GM19023 (cell line): ENCODE measurements around the gene ATP1B2.
"Not testable (repeated sequence)": the region's sequence is repeated elsewhere in the genome, so short reads cannot be mapped to it uniquely, and the experiment has no call there.

Source experiments
- ATAC-seq: cut with Tn5 transposase; IDR thresholded peaks from one replicate; pipeline ENCODE4 v1.9.1; 2021; ENCODE audit warnings: mild to moderate bottlenecking, moderate library complexity; ENCODE audit not compliant: unreplicated experiment

The ATP1B2 gene, protein sequence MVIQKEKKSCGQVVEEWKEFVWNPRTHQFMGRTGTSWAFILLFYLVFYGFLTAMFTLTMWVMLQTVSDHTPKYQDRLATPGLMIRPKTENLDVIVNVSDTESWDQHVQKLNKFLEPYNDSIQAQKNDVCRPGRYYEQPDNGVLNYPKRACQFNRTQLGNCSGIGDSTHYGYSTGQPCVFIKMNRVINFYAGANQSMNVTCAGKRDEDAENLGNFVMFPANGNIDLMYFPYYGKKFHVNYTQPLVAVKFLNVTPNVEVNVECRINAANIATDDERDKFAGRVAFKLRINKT

DNA sequence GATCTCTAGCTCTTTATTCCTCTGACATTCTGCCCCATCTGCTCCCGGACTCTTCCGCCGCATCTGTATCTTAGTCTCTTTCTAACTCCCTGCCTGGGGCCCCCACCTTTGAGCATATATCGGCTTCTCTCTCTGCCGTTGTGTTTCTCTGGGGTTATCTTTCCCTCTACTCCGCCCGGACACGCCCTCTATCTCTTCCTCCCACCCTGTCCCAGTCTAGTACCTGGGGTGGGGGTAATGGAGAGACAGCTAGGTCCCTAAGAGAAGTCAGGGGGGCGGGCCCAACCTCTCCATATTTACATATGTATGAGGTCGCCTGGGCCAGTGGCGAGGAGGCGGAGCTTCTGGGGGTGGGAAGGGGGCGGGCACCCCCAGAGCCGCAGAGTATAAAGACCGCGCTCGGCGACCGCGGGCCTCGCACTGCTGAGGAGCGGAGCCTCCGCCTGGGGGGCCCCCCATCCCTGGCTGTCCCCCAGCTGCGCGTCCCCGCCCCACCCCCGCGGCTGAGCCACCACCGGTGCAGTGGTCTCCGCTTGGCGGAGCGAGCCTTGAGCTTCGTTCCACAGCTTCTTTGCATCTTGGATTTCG lies at the start of gene ATP1B2:
Gene ATP1B2, plus strand, starts transcription at position 418 of the 588 bp plus-strand sequence. CDS start 593 bp downstream, outside the sequence.
- no peak for ATAC-seq

DNA sequence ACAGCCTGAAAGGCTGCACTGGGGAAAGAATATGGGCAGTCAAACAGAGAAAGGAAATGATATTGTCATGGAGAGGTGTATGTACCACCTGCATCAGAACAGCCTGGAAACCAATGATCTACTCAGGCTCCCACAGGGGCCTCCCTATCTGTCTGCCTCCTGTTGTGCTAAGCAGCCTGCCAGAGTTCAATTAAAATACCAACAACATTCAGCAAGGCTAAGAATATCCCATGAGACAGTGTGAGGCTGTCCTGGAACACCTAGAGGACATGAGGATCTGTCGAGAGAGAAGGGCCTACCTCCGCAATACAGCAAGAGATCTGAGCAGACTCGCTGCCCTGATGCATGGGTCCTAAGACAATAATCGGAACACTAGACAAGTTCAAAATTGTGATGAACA lies 44.4 kb upstream of the ATP1B2 start:
- no peak for ATAC-seq

DNA sequence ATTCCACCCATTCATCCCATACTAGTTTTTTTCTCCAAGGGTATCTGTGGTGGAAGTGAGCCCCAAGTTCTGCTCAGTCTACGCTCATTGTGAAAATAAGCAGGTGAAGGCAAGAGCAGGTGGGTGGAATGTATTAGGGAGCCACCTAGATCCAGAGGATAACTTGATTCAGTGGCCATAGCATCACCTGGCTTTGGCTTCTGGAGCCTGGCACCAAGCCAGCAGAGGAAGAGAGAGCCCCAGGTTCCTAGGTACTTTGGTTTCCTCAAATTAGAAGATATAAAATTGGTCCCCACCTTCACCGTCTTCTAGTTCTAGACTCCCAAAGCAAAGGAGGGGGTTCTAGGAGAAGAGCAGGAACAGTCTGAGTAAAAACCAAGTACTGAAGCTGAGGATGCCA lies 40.1 kb upstream of the ATP1B2 start:
- no peak for ATAC-seq

DNA sequence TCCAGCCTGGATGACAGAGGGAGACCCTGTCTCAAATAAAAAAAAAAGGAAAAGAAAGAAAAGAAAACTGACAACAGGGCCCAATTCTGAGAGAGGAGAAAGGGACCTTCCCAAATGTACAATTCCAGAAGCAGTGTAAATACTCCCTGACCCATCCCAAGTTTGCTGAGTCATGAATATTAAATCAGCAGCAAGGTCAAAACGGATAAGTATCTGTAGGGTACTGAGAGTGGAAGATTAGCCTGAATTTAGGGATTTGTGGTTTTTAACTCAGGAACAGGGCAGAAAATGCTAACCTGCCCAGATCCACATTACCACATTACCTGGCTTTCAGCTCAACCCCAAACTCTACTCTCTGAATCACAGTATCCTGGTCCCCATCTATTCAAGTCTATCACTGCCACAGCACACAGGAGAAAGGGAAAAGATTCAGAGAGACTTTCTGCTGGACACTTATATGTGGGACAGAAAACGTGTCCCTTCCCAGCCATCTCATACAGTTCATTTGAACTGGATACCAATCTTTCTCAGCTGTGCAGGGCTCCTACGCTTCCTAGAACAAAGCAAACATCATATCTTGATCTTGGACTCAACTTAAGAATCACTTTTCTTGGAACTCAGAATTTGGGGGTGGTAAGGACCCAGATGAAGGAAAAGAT lies 39.0 kb upstream of the ATP1B2 start:
- ATAC-seq: no peak

DNA sequence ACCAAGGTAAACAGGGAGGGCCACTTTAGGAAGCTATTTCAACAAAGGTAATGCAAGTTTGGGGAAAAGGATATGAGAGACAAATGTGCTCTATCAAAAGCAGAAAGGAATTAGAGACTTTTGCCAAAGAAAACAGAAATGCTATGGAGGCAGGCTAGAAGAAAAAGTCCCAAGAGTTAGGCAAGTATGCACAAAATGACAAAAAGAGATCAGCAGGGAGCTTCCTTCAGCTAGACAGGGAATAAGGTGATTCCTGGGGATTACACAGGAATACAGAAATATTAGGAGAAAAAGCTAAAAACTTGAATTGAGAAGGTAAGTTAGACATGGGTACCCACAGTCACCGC lies 38.5 kb upstream of the ATP1B2 start:
- no peak for ATAC-seq

DNA sequence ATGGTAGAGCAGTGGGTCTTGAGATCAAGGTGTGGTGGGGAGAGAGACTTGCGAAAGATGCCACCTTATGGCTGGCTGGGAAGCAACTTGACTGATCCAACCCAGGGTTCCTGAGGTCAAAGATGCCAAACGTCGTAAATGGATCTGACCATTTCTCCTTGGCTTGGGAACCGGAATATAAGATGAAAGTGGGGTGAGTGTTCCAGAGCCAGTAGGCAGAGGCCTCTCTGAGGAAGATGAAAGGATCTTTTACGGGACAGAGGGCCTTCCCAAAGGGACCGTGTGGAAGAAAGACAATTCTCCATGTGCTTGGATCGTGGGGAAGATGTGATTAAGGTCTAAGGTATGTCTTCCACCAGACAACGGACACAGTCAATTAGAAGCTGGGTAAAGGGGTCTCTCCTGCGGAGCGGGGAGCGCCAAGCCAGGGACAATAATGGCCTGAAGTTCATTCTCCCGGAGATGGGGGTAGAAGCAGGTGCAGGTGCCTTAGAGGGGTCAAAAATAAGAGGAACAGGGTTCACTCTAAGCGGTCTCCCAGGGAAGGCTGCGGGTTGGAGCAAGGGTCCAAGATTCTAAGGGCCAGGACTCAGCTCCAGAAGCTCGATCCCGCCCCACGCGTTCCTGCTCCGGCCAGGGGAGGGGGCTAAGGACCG lies 36.8 kb upstream of the ATP1B2 start:
- peak; percentile 3 for ATAC-seq

DNA sequence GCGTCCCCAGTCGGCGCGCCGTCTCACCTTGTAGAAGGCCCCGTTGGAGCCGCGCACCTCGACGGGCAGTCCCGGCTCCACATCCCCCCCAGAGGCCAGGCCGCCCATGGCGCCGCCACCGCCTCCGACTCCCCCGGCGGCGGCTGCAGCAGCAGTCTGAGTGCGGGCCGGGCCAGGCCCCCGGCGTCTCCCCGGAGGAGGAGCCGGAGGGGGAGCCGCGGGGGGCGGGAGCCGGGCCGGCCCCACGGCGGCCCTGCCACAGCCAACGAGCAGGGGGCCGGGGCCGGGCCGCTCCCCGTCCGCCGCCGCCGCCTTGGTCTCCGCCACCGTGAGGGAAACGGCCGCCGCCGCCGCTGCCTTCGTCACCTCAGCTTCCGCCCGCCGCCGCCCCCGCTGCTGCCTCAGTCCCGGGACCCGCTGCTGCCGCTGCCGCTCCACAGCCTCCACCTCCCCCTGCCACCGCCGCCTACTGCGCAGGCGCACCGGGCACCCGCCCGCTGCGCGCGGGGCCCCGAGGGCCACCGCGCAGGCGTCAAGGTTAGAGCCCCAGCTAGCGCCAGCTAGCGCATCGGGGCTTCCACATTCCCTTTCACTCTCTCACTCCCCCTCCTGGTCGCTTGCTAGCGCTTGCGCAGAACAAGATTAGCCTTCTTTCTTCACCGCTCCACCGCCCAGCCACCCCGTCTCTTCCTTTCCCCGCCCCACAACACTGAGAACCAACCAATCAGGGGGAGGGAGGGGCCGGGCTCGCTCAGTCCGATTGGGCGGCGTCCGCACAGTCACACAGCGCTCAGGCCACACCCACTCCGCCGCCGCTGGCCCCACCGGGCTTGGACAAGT lies 36.1 kb upstream of the ATP1B2 start, which contains the start of gene FXR2:
Gene FXR2, minus strand, starts transcription at position 473 of the 840 bp plus-strand sequence. Its CDS starts 365 bp downstream, at position 108.
- ATAC-seq: peak; percentile 87

DNA sequence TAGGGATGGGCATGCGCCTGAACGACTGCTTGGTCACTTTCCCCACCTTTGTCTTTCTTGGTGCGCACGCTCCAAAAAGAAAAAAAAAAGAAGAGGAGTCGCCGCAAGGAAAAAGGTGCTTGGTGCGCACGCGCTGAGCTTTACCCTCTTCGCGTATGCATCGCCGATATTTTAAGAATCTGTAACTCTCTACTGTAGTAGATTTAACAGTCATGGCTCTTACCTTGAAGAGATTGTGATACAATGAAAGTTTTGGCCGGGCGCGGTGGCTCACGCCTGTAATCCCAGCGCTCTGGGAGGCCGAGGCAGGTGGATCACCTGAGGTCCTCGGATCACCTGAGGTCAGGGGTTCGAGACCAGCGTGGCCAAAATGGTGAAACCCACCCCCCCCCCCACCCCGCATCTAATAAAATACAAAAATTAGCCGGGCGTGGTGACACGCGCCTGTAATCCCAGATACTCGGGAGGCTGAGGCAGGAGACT lies 35.4 kb upstream of the ATP1B2 start:
- no peak for ATAC-seq

DNA sequence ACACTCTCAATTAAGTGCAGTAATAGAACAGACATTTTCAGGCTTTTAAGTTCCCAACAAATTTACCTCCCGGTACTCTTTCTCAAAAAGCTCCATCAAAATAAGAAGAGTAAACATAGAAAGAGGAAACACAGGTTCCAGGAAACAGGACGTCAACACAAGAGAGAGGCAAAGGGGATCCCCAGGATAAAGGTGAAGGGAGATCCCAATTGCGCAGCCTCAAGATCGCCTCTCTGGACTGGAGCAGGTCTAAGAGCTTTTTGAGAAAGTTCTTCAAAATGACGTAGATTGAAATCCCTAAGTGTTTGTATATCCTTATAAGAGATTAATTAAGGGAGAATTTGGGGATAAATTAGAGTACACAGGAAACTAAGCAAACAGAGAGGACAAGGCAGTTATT lies 32.1 kb upstream of the ATP1B2 start:
- ATAC-seq: no peak

DNA sequence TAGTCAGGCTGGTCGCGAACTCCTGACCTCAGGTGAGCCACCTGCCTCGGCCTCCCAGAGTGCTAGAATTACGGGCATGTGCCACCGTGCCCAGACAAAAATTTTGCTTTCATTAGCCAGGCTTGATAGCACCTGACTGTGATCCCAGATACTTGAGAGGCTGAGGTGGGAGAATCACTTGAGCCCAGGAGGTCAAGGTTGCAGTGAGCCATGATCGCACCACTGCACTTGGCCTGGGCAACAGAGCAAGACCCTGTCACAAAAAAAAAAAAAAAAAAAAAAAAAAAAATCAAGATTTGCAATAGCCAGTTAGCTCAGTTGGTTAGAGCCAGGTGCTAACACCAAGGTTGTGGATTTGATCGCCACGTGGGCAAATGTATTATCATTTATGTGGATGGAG lies 29.9 kb upstream of the ATP1B2 start:
- no peak for ATAC-seq

DNA sequence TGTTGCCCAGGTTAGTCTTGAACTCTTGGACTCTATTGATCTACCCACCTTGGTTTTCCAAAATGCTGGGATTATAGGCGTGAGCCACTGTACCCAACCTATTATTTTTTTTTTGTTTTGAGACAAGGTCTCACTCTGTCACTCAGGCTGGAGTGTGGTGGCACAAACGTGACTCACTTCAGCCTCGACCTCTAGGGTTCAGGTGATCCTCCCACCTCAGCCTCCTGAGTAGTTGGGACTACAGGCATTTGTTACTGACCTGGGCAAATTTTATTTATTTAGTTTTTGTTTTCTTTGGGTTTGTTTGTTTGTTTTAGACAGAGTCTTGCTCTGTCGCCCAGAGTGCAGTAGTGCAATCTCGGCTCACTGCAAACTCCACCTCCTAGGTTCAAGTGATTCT lies 27.1 kb upstream of the ATP1B2 start:
- ATAC-seq: no peak

DNA sequence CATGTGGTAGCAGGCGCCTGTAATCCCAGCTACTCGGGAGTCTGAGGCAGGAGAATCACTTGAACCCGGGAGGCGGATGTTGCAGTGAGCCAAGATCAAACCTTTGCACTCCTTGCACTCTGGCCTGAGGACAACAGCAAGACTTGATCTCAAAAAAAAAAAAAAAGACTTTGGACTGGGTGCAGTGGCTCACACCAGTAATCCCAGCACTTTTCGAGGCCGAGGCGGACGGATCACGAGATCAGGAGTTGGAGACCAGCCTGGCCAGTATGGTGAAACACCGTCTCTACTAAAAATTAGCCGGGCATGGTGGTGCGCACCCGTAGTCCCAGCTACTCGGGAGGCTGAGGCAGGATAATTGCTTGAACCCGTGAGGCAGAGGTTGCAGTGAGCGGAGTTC lies 25.0 kb upstream of the ATP1B2 start:
- ATAC-seq: not testable (repeated sequence)

DNA sequence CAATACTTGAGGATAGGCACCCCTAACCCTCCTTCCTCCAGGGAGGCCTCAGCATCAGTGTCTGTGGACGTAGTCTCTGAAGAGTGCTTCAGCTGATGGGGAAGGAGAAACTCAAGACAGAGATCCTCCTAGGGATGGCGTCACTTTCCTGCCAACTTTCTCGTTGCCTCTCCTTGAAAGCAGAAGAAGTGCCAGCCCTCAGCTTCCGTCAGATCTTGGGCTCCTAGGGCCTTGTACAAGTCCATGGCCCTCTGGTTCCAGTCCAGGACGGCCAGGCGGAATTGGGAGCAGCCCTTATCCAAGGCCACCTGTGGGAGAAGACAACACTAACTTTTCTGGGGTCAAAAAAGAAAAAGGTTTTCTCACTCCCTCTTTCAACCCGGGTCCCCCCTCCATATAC lies 24.4 kb upstream of the ATP1B2 start:
- ATAC-seq: no peak

DNA sequence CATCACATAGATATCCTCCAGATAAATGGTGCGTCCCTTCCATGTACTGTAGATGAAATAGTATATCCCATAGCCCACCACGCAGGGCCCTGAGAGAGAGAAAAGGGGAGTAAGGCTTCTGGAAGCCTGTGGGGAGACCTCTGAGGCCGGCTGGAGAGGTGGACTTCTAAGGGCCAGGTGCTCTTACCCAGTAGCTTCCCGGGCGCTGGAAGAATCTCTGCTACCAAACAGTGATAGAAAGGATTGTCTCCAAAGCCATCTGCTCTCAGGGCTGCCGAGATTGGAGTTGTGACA lies 23.8 kb upstream of the ATP1B2 start:
- ATAC-seq: no peak

DNA sequence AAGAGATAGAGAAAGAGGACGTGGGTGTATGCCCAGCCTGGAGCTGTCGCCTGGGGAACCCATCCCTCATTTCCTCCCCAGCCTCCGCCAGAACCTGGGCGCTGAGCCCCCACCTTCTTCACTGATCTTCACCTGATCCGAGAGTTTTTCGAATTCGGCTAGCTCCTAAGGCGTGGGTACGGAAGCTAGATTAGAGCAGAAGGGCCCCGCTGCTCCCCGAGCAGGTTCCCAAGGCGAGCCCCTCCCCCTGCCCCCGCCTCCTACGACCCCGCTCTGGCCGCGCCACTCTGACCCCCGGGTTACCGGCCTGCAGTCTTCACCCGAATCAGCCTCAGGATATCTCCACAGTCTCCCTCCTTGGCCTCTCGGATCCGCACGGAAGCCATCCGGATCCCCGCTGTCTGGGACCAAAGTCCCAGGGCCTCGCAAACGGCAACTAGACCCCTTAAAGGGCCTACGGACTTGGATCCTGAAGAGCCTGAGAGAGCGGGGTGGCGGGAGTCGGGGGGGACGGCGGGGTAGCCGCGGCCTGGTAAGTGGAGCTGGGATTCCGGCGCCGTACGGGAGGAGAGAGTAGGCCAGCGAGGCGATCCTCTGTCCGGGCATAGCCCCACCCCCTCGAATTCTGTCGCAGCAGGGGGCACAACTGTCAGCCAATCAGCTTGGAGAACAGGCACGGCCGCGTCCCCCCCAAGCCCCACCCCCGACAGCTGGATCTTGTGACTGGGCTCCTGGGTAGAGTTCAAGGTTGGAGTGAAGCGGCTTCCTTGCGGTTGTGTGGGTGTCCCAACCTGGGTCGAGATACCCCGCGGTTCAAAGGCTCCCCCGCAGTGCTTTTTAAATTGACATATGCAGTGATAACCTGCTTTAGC lies 23.2 kb upstream of the ATP1B2 start, which contains the start of gene SAT2:
Gene SAT2, minus strand, starts transcription at position 572 of the 872 bp plus-strand sequence. Its CDS starts 186 bp downstream, at position 386.
- ATAC-seq: peak; percentile 88

DNA sequence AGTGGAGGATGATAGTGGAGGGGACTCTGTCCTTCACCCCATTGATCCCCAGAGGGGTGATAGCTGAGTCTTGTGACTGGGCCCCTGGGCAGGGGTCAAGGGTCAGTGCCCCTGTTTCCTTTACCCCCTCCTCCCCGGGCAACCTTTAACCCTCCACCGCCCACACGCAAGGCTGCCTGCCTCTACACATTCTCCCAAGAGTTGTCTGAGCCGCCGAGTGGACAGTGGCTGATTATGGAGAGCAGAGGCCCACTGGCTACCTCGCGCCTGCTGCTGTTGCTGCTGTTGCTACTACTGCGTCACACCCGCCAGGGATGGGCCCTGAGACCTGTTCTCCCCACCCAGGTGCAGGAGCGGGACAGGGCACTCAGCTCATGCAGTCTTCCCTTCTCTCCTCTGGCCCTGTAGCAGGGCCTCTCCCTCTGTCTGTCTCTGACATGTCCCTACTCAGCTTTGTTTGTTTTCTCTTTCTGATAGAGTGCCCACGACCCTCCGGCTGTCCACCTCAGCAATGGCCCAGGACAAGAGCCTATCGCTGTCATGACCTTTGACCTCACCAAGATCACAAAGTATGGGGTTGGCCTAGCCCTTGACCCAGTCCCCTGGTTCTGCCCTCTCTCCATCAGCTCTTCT lies 20.7 kb upstream of the ATP1B2 start, which contains the start of gene SHBG:
Gene SHBG, plus strand, starts transcription at position 197 of the 633 bp plus-strand sequence. Its CDS starts 38 bp downstream, at position 235.
- no peak for ATAC-seq

DNA sequence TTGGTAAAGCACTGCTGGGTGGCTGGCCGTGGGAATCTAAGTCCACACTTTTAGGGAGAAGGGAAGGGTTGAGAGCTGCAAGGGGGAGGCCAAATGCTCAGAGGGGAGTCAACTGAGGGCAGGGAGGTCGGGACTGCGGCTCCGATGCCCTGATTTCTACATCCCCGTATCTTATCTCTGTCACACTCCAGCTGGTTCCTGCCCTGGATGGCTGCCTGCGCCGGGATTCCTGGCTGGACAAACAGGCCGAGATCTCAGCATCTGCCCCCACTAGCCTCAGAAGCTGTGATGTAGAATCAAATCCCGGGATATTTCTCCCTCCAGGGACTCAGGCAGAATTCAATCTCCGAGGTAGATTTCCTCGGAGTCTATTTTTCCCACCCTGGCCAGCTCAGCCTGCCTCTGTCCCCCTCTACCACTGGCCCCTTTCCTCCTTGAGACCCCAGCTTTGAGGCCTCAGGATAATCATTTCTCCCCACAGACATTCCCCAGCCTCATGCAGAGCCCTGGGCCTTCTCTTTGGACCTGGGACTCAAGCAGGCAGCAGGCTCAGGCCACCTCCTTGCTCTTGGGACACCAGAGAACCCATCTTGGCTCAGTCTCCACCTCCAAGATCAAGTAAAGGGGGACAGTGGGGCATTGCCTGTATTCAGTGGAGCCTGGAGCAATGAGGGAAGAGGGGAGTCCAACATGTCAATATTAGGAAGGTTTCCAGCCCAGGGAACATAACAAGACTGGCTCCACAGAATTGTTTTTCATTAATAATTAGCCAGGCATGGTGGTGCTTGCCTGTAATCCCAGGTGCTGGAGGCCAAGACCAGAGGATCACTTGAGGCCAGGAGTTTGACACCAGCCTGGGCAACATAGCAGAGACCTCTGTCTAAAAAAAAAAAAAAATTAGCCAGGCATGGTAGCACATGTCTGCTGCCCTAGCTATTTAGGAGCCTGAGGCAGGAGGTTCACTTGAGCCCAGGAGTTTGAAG lies 19.0 kb upstream of the ATP1B2 start:
- ATAC-seq: no peak

DNA sequence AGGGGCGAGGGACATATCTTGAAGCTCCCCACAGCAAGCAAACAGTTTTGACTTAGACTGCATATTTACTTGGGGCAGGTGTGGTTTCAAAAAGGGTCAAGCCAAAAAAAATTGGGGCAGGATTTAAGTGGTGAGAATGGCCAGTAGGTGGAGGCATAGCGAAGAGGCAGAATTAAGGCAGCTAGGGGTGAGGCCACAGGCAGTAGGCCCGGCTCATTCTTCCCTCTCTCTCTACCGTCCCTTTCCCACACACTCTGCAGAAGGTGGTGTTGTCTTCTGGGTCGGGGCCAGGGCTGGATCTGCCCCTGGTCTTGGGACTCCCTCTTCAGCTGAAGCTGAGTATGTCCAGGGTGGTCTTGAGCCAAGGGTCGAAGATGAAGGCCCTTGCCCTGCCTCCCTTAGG lies 18.2 kb upstream of the ATP1B2 start:
- no peak for ATAC-seq
